SU-DHL-6 (cell line): ENCODE results near the gene DNAJB2.
A peak's percentile ranks its signal among the peaks of the same experiment; 100 is the strongest.
"Not testable (repeated sequence)": the region's sequence is repeated elsewhere in the genome, so short reads cannot be mapped to it uniquely, and the experiment has no call there.

Source experiments
- H2AFZ ChIP-seq: fragments of 200-600 bp; sonication (generic); 2 replicates; pipeline ENCODE4 v1.6.1; 2014; ENCODE audit warnings: low read depth, mild to moderate bottlenecking, moderate library complexity, mixed read lengths, antibody characterized with exemption, low read length; ENCODE audit not compliant: severe bottlenecking
- H3F3A ChIP-seq: fragments of 200-600 bp; shearing (Covaris generic); 2 replicates; pipeline ENCODE4 v1.6.0; 2016; ENCODE audit warnings: antibody characterized with exemption, mild to moderate bottlenecking; ENCODE audit not compliant: insufficient read depth
- H3K27ac ChIP-seq: fragments of 200-600 bp; sonication (generic); 2 replicates; pipeline ENCODE4 v1.5.1; 2016; ENCODE audit warnings: low read depth, mild to moderate bottlenecking, low read length, moderate library complexity, mixed read lengths
- H3K27me3 ChIP-seq: fragments of 200-600 bp; sonication (generic), shearing (Covaris generic); 2 replicates; pipeline ENCODE4 v1.6.0; 2014; ENCODE audit warnings: mild to moderate bottlenecking, low read length
- H3K36me3 ChIP-seq: fragments of 200-600 bp; sonication (generic); 2 replicates; pipeline ENCODE4 v1.6.1; 2014; ENCODE audit warnings: mild to moderate bottlenecking, low read length, mixed read lengths
- H3K4me2 ChIP-seq: fragments of 300-600, 200-600 bp; shearing (Covaris generic), sonication (generic); 2 replicates; pipeline ENCODE4 v1.6.0; 2014; ENCODE audit warnings: low read length, low read depth, mild to moderate bottlenecking; ENCODE audit not compliant: poor library complexity, severe bottlenecking
- H3K4me3 ChIP-seq: fragments of 200-600 bp; sonication (generic); 2 replicates; pipeline ENCODE4 v1.5.1; 2014; ENCODE audit warnings: antibody characterized with exemption, low read length, mild to moderate bottlenecking, mixed read lengths; ENCODE audit not compliant: insufficient read depth, poor library complexity, severe bottlenecking
- H3K79me2 ChIP-seq: fragments of 200-600 bp; sonication (generic); 2 replicates; pipeline ENCODE4 v1.6.1; 2014; ENCODE audit warnings: mild to moderate bottlenecking, low read length, moderate library complexity; ENCODE audit not compliant: insufficient read depth
- H3K9ac ChIP-seq: fragments of 200-600 bp; sonication (generic); 2 replicates; pipeline ENCODE4 v1.7.0; 2014; ENCODE audit warnings: mild to moderate bottlenecking, low read length
- H3K9me2 ChIP-seq: fragments of 200-600 bp; sonication (generic); replicated peaks from 2 replicates; pipeline ENCODE4 v1.6.1; 2014; ENCODE audit warnings: low read length; ENCODE audit not compliant: insufficient read depth
- H3K9me3 ChIP-seq: fragments of 200-600 bp; sonication (generic); 2 replicates; pipeline ENCODE4 v1.6.1; 2014; ENCODE audit warnings: low read length, mixed read lengths; ENCODE audit not compliant: insufficient read depth
- H4K20me1 ChIP-seq: fragments of 200-600 bp; sonication (generic); 2 replicates; pipeline ENCODE4 v1.6.1; 2014; ENCODE audit warnings: low read depth, mild to moderate bottlenecking, antibody characterized with exemption, low read length, moderate library complexity, mixed read lengths
- EZH2phosphoT487 ChIP-seq: fragments of 200-600 bp; sonication (generic), shearing (Covaris generic); conservative IDR thresholded peaks from 2 replicates; pipeline ENCODE4 v1.6.1; 2018; ENCODE audit warnings: mild to moderate bottlenecking, antibody characterized with exemption, low read length, moderate library complexity, mixed read lengths
- TF ChIP-seq, protein P1 (sequence below): fragments of 200-600 bp; sonication (generic); IDR thresholded peaks from one replicate; pipeline ENCODE4 v1.5.1; 2017; ENCODE audit warnings: antibody characterized with exemption, mild to moderate bottlenecking, low read length, moderate library complexity; ENCODE audit not compliant: insufficient read depth, poor library complexity, severe bottlenecking

The DNAJB2 gene

DNA sequence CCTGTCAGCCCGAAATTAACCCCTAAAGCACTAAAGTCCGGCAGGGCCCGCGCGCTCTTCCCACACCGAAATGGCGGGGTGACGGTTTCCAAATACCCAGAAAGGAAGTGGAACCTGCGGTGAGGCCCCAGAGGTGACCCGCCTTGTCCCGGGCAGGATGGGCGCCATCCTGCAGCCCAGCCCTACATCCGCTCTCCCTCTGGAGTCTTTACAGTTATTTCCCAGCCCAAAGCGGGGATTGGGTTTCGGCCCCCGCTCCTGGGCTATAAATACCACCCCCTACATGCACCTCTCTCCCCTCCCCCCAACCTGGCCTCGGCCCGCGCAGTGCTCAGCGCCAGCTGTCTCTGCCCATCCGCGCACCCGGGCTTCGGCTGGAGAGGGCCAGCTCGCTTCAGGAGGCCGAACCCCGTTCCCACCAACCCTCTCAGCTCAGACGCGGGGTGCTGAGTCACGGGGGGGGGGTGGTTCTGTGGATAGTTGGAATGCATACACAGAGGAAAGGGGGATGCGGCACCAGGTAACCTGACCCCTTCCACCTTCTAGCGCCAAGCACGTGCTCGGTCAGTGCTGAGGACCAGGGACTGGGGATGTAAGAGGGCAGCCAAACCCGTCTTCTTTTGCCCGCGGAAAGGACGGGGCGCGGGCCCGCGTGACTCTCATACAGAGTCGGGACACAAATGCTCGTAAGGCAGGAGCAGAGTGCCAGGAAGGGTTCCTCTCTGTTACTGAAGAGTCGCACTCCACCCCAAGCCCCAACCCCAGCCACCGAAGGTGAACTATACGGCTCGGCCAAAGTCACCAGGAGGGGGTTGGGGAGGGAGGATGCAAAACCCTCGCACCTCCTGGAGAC lies 26.0 kb upstream of the DNAJB2 start, which contains the start of gene TUBA4B:
TSS of gene TUBA4B (plus strand) at position 344 of the 853 bp plus-strand sequence. CDS start at position 509, 165 bp downstream.
- Histone ChIP-seq H3F3A (peaks cover 8% of the 10 kb centered on the region), H3K27ac (peak within 1 kb of the TSS; percentile 70), H4K20me1 (no peaks in the 10 kb centered on the region), H2AFZ (peak within 1 kb of the TSS; percentile 66), H3K9me3 (no peaks in the 10 kb centered on the region), H3K4me2 (peak within 1 kb of the TSS; percentile 70), H3K79me2 (peaks cover 20% of the 10 kb centered on the region; the same call in 1 of the 2 replicates), H3K9ac (peak within 1 kb of the TSS; percentile 72), H3K36me3 (no peaks in the 10 kb centered on the region), H3K27me3 (no peaks in the 10 kb centered on the region), H3K9me2 (no peaks in the 10 kb centered on the region), H3K4me3 (peak within 1 kb of the TSS; percentile 63)
- TF ChIP-seq, protein P1, sequence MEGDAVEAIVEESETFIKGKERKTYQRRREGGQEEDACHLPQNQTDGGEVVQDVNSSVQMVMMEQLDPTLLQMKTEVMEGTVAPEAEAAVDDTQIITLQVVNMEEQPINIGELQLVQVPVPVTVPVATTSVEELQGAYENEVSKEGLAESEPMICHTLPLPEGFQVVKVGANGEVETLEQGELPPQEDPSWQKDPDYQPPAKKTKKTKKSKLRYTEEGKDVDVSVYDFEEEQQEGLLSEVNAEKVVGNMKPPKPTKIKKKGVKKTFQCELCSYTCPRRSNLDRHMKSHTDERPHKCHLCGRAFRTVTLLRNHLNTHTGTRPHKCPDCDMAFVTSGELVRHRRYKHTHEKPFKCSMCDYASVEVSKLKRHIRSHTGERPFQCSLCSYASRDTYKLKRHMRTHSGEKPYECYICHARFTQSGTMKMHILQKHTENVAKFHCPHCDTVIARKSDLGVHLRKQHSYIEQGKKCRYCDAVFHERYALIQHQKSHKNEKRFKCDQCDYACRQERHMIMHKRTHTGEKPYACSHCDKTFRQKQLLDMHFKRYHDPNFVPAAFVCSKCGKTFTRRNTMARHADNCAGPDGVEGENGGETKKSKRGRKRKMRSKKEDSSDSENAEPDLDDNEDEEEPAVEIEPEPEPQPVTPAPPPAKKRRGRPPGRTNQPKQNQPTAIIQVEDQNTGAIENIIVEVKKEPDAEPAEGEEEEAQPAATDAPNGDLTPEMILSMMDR: no peak
- no peak for TF ChIP-seq EZH2phosphoT487

DNA sequence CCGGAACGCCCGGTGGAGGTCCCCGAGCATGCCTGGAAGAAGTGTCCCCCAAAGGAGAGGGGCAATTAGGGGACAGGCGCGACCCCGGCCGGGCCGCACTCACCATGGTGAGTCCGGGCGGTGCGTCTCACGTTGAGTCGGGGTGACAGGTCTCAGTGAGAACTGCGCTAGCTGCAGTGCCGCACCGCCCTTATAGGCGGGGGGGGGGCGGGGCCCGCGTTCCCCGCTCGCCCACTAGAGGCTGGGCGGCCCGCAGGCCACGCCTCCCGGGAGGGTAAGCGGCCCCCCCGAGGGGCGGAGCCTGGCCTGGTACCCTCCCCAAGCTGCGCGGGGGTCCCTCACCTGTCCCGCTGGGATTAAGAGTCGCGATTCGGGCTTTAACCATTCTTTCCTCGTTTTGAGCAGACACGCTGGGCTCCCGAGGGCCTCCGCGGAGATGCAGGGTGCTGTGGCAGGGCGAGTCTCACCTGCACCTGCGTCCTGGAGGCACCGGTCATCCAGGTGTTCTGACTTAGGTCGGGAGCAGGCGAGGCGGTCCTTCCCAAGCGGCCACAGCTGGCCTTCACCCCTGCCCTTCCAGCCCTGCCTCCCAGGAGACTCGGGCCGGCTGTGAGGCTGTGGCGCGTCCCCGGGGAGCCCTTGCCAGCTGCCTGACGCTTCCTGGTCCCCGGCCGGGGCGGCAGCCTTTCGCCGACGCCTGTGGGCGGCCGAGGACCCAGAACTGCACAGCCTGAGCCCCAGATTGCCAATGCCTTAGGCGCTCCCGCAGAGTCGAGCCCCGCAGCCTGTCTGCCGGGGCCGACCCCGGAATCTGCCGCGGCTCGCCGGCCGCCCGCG lies 25.2 kb upstream of the DNAJB2 start, which contains the start of gene TUBA4A:
TSS of gene TUBA4A (minus strand) at position 166 of the 837 bp plus-strand sequence. CDS start at position 106, 60 bp downstream.
- Histone ChIP-seq H3K79me2 (peaks cover 20% of the 10 kb centered on the region; the same call in 1 of the 2 replicates), H3K9me2 (no peaks in the 10 kb centered on the region), H3K36me3 (no peaks in the 10 kb centered on the region), H3K9me3 (no peaks in the 10 kb centered on the region), H4K20me1 (no peaks in the 10 kb centered on the region), H3K4me3 (peak within 1 kb of the TSS; percentile 63), H3K27ac (peak within 1 kb of the TSS; percentile 70), H3K9ac (peak within 1 kb of the TSS; percentile 72), H3K27me3 (no peaks in the 10 kb centered on the region), H3K4me2 (peak within 1 kb of the TSS; percentile 70), H2AFZ (peak within 1 kb of the TSS; percentile 66), H3F3A (peaks cover 8% of the 10 kb centered on the region)
- TF ChIP-seq, protein P1: no peak
- no peak for TF ChIP-seq EZH2phosphoT487

DNA sequence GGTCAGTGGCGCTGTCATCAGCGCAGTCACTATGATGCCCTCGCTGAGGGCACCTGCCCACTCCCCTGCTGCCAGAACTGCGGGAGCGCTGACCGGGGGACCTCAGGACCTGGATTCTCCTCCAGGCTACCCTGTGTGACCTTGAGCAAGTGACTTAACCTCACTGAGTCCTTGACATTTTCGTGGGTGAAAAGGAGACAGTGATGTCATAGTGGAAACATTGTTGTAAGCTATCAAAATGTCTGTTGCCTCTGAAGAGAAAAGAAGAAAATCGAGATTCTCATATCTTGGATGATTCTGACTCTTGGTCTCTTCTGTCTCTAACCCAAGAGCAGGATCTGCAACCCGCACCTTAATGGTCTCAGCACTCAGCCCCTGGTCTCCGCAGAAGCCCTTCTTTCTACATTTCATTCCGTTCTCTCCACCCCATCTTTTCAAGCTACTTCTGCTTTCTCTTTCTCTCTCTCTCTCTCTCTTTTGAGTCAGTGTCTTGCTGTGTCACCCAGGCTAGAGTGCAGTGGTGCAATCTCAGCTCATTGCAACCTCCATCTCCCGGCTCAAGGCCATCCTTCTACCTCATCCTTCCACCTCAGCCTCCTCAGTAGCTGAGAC lies 24.5 kb upstream of the DNAJB2 start:
- Histone ChIP-seq H3K9ac (peak overlapping the region; percentile 72), H3K9me3 (no peaks in the 10 kb centered on the region), H3K27me3 (no peaks in the 10 kb centered on the region), H3F3A (peaks cover 8% of the 10 kb centered on the region), H3K27ac (peak overlapping the region; percentile 55), H4K20me1 (no peaks in the 10 kb centered on the region), H3K4me3 (peak overlapping the region; percentile 63), H2AFZ (peak overlapping the region; percentile 66), H3K36me3 (no peaks in the 10 kb centered on the region), H3K9me2 (no peaks in the 10 kb centered on the region), H3K79me2 (peaks cover 20% of the 10 kb centered on the region; the same call in 1 of the 2 replicates), H3K4me2 (peak overlapping the region; percentile 70)
- TF ChIP-seq, protein P1: no peak
- TF ChIP-seq EZH2phosphoT487: no peak

DNA sequence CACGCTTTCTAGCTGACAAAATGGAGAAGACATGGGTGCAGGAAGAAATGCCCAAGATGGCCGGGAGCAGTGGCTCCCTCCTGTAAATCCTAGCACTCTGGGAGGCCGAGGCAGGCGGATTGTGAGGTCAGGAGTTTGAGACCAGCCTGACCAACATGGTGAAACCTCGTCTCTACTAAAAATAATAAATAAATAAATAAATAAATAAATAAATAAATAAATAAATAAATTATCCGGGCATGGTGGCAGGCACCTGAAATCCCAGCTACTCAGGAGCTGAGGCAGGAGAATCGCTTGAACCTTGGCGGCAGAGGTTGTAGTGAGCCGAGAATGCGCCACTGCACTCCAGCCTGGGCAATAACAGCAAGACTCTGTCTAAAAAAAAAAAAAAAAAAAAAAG lies 20.2 kb upstream of the DNAJB2 start:
- not testable (repeated sequence) for H3K36me3 ChIP-seq, H3K9me2 ChIP-seq, H3K4me3 ChIP-seq, H3F3A ChIP-seq, H3K9ac ChIP-seq, H3K27ac ChIP-seq, H2AFZ ChIP-seq, H3K79me2 ChIP-seq, H3K4me2 ChIP-seq, H3K9me3 ChIP-seq, H4K20me1 ChIP-seq, H3K27me3 ChIP-seq
